Endometrium (tissue), 2 donors: Measurements from ENCODE around the gene DISC1.

Source experiments
- FAIRE-seq: peaks from 2 replicates; lab custom pipeline; 2012; peaks lifted over from hg19 to GRCh38; lab: Jason Lieb, UNC
- donor health status: control.
- donor health status: control.

DISC1 gene

DNA sequence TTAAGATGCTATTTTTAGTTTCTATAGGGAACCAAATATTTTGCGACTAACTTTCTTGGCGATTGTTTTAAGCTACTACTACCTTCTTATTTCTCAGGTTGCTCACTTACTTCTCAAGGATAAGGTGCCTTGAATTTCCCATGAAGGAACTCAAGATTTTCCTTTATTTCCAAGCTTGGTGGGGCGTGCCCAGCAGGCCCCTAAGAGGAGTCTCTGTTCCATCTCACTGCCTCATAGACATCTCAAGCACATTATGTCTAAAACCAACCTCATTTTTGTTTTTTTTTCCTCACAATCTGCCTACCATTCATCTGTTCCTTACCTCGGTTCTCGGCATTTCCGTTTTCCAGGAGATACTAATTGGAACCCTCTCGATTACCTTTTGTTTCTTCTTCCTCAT is 421.9 kb downstream of the DISC1 start:
- no peak for FAIRE-seq

DNA sequence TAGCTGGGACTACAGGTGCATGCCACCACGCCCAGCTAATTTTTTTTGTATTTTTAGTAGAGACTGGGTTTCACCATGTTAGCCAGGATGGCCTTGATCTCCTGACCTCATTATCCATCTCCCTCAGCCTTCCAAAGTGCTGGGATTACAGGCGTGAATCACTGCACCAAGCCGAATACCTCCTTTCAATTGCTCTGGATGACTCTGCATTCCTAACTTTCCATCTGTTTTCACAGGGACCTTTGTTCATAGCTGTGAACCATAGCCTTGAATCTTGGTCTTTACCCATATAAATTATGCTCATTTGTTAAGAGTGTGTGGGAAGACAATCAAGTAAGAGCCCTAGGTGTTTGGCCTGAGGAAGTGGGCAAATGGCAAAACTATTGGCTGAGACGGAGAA is 422.7 kb downstream of the DISC1 start:
- no peak for FAIRE-seq

DNA sequence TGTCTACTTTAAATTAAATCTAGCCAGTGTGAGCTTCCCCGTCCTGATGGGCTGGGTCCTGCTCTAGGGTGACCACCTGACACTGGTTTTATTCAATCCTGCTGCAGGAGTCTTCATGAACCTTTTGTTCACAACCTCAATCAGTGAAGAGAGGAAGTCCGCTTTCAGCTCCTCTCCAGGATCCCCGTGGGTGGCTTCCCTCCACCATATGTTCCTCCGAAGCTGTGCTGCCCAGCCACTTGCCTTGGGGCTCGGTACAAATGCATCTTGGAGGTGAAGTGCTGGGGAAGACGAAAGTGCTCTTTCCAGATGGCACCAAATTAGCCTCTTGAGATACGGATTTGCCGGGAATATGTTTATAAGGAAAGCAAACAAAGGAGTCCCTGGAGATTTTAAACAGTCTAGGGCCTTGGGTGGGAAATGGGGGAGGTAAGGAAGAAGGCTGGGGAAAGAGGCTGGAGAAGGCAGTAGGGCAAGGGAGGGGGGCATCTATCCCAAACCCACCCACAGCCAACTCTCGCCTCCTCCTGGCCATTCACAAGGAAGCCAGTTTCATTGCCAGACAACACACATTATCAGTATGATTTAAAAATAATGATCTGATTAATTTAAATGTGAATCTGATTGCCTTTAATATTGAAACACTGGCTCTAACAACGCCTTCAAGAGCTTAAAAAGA is 430.8 kb downstream of the DISC1 start:
- no peak for FAIRE-seq

DNA sequence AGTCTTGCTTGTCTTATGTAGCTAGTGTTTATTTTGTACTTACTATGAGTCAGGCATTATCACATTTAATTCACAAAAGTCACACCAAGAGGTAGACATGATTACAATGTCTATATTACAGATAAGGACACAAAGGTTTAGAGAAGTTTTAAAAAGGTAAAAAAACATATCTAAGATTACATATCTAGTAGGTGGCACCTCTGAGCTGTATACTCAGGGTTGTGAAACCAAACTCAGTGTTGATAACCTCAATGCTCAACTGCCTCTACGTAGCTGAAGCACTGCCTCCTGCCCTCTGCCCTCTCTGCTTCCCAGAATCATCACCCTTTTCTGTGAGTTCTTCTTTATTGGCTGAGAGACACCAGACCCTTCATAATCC is 431.3 kb downstream of the DISC1 start:
- FAIRE-seq = no peak

DNA sequence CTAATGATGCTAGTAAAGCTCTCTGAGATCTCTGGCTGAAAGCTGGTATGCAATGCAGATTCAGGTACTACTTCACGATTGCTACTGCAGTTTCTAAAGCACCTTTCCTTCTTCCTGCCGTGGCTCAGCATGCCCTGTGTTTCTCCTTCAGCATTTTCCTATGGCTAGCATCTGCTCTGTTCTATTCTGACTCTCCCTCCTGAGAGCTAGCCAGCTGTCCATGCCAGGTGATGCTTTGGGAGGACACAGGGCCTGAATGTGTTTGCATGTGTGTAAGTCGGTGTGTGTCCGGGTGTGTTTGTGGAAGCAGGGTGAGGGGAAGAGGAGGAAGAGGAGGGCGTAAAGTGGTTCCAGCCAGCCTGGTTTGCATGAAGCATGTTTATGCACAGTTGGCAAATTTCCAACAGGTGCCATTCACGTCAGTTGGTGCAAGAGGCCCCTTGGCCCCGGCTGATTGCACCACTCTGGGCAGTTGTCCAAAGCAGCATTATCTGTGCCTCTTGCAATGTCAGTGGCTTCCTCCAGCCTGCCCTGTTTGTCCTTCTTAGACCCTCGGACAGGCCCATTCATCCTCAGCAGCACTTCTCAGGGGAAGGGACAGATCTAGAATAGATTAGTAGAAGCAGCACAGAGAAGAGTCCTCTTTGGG is 433.3 kb downstream of the DISC1 start:
- FAIRE-seq = no peak

DNA sequence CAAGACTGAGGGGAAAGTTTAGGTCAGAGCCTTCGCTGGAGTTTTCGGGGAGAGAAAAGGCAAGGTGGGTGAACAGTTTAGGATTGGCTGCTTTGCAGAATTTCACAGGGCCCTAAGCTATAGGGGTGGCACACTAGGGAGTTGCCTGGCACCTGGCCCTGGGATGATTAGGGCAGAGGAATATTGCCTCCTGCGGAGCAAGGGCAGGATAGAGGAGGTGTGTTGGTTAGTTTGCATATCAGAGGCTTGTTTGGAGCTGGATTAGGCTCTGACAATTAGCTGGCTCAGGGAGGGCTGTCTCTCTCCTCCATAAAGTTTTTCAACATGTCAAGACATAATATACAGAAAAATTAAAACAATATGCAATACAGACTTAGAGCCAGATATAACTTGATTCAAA is 436.4 kb downstream of the DISC1 start:
- no peak for FAIRE-seq

DNA sequence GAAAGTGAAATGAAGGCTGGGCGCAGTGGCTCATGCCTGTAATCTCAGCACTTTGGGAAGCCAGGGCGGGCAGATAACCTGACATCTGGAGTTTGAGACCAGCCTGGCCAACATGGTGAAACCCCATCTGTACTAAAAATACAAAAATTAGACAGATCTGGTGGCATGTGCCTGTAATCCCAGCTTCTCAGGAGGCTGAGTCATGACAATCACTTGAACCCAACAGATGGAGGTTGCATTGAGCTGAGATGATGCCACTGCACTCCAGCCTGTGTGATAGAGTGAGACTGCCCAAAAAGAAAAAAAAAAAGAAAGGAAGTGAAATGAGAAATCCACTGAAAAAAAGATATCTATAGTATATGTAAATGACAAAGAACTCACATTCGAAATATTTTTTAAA is 439.9 kb downstream of the DISC1 start:
- FAIRE-seq = no peak

DNA sequence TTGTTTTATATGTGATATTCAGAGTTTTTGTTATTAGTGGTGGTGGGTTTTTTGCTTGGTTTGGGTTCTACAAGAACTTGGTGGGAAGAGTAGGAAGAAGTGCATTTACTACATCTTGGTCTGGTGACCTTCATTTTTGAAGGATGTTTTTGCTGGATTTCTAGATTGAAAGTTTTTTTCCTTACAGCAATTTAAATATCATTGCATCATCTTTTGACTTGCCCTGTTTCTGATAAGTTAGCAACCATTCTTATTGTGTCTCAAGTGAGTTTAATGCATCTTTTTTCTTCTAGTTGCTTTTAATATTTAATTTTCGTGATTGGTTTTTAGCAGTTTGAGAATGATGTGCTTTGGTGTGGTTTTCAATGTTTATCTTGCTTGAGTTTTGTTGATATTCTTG is 447.7 kb downstream of the DISC1 start:
- FAIRE-seq = no peak

DNA sequence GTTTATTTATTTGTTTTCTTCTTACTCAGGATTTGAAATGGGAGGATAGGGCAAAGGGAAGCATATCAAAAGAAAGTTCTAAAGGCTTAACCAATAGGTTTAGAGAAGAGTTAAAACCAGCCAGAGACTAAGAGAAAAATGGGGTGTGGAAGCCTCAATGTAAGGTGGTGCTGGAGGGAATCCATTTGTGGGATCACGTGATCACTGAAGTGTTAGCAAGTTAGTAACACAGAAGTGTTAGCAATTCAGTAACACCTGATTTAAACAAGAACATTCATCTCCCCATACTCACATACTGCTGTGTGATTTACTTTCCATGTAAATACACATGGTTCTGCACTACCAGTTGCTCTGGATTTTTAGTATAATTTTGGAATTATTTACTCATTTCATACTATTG is 451.2 kb downstream of the DISC1 start:
- no peak for FAIRE-seq

DNA sequence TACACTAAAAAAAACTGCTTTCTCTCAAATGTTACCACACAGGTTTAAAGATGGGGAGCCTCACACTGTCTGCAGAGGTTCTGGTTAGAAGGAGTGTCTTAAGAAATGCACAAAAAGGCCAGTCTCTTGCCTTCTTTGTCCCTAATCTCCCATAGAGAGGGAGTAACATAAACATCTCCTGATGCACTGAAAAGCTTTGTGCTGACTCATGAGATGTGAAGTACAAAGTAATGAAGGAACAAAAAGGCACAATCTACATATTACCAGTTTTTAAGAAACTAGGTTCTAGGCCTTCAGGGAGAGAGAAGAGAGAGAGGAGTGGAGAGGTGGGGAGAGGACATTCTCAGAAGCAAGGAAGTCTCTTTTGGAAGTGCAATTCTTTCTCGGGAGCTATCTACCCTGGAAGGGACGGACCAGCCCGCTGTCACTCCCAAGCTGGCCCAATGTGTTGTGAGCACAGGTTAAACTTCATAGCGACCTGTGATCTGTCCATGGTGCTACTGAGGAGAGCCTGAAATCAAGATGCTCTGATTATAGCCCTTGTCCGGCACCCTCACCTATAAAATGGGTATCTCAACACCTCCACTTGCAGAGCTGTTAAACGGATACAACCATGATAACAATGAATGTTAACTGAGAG is 458.1 kb downstream of the DISC1 start:
- no peak for FAIRE-seq

DNA sequence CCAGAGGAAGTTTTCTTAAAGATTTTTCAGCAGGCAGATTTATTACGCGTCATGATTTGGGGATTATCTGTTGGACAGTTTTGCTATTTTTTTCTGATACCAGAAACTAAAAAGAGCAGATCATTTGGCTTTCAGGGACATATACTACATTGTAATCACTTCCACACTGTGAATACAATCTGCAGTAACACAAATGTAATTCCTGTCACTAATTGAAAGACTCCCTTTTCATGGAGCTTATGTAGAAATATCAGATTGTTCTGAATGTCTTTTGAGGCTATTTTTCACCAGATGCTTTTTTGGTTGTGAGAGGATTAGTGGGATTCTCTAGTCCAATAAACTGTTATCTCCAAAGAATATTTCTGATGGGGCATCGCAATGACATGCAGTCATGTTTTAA is 464.2 kb downstream of the DISC1 start:
- no peak for FAIRE-seq
